ENCODE data around the gene ANO4.

DNA sequence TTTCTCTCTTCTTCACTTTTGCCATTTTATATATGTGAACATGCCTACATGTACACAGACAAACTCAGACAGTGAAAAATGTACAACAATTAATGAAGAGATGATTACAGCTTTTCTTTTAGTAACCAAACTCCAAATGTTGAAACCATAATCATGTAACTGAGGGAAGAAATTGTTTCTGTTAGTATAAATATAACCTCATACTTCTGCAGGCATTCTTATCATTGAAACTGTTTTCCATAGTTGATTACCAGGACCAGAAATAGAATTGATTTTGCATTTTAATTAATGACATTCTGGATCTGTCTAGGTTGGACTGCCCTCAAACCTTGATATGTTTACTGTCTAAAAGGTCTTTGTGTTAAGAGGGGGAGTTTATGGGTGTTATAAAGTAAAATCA is 3.2 kb downstream of the ANO4 start:
- TF ChIP-seq, protein P1, sequence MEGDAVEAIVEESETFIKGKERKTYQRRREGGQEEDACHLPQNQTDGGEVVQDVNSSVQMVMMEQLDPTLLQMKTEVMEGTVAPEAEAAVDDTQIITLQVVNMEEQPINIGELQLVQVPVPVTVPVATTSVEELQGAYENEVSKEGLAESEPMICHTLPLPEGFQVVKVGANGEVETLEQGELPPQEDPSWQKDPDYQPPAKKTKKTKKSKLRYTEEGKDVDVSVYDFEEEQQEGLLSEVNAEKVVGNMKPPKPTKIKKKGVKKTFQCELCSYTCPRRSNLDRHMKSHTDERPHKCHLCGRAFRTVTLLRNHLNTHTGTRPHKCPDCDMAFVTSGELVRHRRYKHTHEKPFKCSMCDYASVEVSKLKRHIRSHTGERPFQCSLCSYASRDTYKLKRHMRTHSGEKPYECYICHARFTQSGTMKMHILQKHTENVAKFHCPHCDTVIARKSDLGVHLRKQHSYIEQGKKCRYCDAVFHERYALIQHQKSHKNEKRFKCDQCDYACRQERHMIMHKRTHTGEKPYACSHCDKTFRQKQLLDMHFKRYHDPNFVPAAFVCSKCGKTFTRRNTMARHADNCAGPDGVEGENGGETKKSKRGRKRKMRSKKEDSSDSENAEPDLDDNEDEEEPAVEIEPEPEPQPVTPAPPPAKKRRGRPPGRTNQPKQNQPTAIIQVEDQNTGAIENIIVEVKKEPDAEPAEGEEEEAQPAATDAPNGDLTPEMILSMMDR (IDR thresholded peaks at IDR 0.05; ENCODE audit: borderline replicate concordance, extremely low read depth, low read length, poor library complexity, severe bottlenecking): no peak
- TF ChIP-seq EZH2 (IDR thresholded peaks at IDR 0.05; ENCODE audit: borderline replicate concordance, low read depth, low read length, severe bottlenecking): no peak
